ENCODE results near the gene MSN.

DNA sequence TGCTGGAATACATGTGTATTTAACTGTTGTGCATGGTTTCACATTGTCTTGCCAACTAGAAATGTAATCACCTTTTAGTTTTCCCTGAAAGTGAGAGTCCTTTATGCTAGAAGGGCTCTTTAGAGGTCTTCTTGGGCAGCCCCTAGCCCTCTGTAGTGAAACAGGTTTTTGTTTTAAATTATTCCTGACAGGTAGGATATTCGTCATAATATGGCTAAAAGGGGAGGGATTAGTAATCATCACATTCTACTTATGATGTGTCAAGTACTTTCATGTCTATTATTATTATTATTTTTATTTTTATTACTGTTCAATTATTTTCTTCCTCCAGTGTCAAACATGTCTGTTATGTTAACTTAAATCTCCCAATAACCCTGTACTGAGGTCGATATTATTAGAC, 35.5 kb downstream of the MSN start:
- TF ChIP-seq, protein P1, sequence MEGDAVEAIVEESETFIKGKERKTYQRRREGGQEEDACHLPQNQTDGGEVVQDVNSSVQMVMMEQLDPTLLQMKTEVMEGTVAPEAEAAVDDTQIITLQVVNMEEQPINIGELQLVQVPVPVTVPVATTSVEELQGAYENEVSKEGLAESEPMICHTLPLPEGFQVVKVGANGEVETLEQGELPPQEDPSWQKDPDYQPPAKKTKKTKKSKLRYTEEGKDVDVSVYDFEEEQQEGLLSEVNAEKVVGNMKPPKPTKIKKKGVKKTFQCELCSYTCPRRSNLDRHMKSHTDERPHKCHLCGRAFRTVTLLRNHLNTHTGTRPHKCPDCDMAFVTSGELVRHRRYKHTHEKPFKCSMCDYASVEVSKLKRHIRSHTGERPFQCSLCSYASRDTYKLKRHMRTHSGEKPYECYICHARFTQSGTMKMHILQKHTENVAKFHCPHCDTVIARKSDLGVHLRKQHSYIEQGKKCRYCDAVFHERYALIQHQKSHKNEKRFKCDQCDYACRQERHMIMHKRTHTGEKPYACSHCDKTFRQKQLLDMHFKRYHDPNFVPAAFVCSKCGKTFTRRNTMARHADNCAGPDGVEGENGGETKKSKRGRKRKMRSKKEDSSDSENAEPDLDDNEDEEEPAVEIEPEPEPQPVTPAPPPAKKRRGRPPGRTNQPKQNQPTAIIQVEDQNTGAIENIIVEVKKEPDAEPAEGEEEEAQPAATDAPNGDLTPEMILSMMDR (optimal IDR thresholded peaks at IDR 0.05 in 1 of 3, IDR thresholded peaks at IDR 0.05 in 1 of 3, conservative IDR thresholded peaks at IDR 0.05 in 1 of 3; ENCODE audit: extremely low read depth in 1 of 3, insufficient read depth in 2 of 3, low read length in 3 of 3), result no peak
- TF ChIP-seq EZH2 (IDR thresholded peaks at IDR 0.05; ENCODE audit: low read length), result no peak

Measured in keratinocyte (primary cell).